GM19099 (cell line): Measurements from ENCODE around the gene C5.

Experiments used
- POLR2A ChIP-seq: IDR thresholded peaks from 3 replicates; pipeline ENCODE4 v1.6.1; 2011; ENCODE audit warnings: low read depth; ENCODE audit not compliant: insufficient read length; ENCODE audit errors: extremely low read depth

The C5 gene

DNA sequence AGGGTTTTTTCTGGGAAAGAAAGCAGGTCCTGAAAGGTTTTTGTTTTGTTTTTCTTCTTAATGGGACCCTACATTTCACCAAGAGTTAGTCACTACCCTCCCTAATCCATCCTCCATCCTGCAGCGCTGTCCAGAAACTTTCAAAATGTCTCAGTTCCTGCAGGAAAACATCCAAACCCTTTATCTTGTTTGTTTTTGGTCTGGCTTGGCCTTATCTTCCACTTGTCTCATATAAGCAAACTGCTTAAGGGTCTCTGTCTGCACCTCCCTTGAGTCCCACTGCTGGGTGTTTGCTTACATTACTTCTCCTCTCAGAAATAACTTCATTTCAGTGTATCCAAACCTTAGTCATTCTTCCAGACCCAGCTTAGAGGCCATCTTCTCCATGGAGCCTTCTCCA lies 112.5 kb downstream of the C5 start:
- no peak for TF ChIP-seq POLR2A

DNA sequence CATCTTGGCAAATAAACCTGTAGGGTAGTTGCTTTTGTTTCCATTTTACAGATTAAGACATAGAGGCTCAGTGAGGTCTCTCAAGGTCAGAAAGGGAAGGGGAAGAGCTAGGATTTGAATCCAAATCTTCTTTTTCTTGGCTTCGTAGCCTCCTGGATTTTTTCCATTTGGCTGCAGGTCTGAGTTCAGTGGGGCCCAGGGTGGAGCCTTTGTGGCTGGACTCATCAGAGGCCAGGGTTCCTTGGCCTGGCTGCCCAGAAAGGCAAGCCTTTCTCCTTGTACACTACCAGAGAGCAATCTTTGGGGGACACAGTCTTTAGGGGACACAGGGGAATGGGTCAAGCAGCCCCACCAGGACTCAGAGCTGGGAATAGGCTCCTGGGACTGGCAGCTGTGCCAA lies 112.9 kb downstream of the C5 start:
- no peak for TF ChIP-seq POLR2A

DNA sequence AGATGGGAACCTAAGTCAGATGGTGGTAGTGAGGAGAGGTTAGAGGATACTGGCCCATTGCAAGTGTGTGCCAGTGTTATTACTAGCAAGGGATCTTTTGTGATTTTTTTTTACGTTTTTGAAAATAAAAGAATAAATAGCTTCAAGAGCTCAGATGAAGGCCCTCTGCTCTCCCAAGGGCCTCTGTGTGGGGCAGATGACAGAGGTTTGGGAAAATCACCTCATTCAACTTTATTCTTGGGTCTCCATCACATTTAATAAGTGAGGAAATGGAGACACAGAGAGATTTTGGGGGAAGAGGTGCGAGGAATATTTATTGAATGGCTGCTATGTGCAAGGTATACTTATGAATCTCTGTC lies 113.3 kb downstream of the C5 start:
- no peak for TF ChIP-seq POLR2A

DNA sequence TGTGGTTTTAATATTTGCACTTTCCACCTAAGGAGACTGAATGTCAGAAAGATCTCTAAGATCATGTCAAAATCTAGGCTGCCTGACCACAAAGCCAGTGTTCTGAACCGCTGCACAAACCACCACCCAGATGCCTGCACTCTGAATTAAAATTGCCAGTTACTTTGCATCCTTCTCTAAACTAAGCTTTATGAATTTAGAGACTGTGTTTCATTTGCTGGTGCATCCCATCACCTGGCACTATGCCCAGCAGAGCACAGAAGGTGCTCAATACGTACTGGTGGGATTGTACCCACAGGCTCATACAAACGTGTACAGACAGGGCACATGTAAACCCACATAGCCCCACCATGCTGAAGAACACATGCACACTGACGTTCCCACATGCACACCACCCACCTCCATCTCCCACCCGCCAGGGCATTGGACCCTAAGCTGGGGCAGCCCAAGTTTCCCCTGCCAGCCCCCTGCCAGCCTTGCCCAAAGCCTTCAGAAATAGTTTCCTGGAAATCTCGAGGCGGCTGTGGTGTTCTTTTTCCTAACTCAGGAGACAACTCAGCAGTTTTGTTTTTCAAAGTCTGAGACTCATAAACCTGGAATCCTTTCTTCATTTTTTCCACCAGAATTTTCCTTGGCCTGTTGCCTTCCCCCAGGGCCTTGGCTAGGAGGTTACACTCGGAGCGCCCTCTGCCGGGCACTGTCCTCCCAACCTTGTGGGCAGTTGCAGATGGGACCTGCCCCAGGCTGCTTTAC lies 113.9 kb downstream of the C5 start:
- no peak for TF ChIP-seq POLR2A

DNA sequence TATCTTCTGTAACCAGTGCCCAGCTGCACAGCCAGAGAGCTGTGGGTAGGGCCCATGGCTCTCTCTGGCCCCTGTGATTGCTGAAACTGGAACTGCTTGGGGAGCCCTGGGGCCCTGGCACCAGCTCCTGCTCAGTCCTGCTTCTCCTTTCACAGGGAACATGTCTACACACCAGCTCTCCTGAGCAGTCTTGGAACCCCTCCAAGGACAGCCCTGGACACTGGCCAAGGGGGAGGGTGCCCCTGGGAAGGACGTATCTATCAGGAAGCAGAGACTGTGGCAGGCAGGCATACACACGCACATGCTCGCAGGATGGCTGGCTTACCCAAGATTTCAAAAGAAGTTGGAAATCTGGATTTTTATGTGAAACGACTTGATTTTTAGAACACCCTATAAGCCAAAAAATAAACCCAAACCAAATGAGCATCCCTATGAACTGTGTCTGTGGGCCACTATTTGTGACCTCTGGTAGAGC lies 114.7 kb downstream of the C5 start:
- peak; percentile 23 for TF ChIP-seq POLR2A

DNA sequence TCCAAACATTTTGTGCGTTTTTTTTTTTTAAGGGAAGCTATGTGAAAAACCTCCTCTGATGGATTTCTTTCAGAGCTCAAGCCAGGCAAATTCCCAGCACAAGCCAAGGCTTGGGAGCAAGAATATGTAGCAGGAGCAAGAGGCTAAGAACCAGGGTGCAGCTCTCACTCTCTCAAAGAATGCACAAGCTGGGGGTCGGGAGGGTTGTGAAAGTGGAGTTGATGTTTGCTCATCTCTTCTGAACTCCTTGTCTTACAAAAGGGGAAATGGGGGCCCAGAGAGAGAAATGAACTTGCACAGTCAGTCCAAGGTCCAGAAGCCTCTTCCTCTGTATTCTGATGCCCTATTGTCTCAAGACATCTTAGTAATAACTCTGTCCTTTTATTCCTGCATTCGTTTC lies 115.8 kb downstream of the C5 start:
- TF ChIP-seq POLR2A = no peak

DNA sequence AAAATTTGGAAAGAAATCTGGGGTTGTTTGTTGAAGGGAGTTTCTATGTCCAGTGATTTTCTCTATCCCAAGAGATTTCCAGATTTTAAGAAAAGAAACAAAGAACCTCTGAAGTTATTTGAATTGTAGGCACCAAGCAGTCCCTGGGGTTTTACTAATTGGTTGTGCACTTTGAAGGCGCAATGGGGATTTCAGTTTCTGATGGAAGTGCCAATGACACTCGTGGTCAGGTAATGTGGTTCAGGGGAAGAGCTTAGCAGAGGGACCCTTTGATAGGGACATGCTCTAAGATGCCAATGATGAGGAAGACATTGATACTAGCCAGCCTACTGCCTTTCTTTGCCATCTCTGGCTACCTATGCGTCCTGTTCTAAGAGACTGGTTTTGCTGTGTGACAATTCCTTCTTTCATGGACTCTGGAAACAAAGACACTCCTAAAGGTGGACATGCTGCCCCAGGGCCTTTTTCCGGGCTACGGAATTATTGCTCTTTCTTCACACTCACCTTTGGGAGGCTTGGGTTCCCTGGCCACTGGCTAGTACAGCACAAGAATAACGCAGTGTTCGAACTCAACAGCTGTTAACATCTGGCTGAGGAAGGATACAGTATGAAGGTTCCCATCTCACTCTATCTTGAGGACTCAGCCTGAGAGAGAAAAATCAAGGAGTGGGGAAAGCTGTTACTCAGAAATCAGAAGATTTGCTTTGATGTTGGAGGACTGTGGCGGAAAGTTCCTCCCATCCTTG lies 116.6 kb downstream of the C5 start:
- TF ChIP-seq POLR2A = no peak

DNA sequence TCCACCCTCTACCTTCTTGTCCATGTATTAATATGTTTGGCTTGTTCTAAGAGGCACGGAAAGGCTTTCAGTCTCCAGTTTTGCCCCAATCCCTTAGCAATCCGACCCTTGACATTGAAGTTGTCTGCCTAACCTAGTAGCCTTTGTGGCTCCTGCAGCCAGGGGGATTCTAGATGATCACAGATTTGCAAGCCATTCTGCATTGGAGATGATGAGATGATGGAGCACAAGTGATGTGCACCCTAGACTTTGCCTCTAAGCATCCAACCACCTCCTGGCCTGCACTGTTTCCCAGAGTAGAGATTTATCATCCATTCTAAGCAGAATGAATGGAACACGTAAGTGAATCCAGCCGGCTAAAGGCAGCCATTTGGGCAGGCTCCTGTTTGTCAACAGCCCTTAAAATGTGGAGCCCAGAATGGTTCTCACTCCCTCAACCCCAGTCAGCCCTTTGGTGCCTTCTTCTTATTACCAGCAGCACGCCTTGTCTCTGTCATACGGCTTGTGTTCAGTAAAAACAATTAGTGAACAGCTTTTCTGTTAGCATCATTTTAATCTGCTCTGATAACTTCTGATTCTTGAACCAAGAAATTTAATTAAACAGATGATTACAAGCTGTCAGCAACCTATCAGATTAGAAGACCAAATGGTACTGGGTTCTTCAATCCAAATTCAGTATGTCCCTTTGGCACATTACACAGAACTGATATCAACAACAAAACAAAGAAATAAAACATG lies 117.8 kb downstream of the C5 start:
- peak; percentile 27 for TF ChIP-seq POLR2A

DNA sequence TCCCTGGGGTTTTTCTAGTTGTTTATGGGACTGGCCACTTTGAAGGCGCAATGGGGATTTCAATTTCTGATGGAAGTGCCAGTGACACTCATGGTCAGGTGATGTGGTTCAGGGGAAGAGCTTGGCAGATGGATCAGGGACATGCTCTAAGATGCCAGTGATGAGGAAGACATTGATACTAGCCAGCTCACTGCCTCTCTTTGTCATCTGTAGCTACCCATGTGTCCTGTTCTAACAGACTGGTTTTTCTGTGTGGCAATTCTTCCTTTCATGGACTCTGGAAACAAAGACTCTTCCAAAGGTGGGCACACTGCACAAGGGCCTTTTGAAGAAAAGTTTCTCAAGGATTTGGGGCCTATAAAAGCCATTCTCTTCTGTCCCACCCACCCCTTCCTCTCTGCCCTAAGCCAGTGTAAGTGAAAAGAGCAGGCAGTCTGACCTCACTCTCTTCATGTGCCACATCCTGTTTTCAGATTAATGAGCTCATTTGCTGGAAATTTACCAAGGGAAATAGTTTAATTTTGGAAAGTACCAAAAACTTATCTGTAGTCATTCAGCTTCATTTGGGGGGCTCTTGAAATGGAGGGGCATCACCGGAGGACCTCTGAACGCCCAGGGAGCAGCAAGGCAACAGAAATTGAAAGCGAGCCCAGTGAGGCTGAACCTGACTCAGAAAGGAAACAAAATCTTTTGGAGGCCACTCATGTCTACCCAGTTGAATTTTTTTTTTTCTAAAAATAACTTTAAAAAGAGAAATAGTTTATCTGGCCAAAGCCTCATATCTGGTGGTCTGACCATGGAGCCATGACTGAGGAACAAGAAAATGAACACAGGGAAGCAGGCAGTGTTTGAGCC lies 118.6 kb downstream of the C5 start:
- peak; percentile 13 for TF ChIP-seq POLR2A

DNA sequence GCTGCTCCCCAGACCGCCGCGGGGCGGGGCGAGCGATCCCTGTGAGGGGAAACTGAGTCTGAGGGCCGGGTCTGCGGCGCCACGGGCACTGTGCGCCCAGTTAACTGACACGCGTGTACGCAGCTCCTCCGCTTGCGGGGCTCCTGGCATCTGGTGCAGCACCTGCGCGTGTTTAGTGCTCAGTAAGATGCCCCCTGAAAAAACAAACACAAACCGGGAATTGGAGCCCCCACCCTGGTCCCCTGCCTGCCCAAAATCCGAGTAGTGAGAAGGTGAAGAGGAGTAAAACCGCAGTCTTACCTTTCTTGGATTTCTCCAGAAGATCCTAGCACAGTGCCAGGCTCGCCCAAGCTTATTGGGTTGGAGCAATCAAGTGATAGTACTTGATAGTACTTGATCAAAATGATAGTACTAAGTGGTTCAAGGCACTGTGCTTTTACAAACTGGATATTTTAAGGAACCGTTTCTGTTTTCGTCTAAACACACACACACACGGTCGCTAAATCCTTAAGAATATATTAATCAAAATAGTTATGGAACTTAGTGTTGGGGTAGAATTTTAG lies 120.8 kb downstream of the C5 start:
- TF ChIP-seq POLR2A = peak; percentile 40

DNA sequence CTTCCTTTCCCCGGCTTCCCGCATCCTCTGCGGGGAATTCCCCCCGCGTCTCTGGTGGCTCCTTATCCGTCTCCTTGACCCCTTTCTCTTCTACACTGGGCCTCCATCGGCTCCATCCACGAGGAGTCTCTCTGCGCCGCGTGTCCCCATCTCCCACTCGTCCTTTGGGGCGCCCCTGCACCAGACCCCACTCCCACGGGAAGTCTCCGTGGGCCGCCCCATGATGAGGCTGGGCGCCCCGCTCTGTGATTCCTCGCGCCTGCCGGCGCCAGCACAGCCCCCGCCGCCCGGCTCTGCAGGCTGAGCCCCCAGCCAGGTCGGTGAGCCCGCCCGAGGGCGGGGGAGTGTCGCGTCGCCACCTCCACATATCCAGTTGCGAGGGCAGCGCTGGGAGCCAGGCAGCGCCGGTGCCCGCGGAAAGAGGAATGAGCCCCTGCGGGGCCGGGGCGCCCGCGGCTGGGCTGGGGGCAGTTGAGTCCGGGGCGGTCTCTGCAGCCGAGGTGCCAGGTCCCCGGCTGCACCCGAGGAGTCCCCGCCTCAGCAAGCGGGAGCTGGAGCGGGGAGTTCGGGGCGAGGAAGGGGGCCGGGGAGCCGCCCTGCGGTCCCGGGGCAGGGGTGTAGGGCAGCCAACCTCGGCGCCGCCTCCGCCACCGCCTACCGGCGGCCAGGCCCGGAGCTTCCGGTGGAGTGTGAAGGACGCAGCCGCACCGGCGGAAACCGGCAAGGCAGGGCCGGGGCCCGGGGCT lies 121.4 kb downstream of the C5 start:
- TF ChIP-seq POLR2A = peak; percentile 69

DNA sequence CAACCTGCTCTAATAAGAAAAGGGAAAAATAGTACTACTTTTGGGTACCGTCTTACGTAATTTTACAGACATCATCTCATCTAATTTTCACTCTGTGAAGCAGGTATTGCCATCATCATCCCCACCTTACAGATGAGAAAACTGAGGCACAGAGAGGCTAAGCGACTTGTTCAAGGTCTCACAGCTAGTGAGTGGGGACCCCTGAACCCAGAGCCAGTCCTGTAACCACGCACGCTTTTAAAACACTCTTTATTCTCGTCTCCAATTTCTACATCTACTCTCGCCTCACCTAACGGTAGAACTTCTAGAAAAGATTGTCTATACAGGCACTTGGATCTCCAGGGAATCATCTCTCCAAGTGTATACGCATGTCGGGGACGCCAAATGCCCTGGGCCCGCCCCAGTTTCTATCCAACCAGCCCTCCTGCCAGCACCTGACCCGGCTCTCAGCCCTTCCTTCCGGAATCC lies 122.0 kb downstream of the C5 start:
- TF ChIP-seq POLR2A = no peak

DNA sequence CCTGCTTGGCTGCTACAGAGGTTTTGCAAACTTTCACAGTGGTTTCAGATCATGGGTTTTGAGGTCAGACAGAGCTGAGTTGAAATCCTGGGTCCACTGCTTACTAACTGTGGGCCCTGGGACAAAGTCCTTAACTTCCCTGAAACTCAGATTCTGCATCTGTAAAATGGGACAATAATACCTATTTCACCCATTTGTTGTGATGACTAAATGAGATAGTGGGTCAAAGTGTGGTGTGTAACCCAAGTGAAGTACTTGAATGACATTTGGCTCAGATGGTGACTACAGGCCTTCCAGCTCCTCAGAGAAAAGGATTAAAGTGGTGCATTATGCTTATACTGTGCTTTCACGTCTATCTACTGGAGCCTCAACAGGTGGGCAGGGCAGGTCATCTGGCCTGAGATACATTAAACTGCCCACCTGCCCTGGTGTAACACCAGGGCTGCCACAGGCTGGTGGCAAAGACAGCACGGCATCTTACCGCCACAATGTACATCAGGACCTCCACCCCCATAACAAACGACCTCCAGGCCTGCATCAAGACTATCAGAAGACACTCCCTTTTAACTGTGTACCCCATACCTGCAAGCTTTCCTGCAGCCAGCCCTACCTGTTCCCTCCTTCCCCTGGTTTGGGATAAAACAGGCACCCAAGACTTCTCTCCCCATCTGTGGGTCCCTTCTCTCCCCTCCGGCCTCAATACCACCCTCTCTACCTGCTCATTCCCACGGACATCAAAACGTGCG lies 122.6 kb downstream of the C5 start:
- TF ChIP-seq POLR2A = peak; percentile 31
